H1 (cell line): Measurements from ENCODE around the gene WDR64. TPM values are rescaled to one million over a fixed set of nuclear protein-coding genes. Genes with fewer than 3 reads are reported as not detected.

Source experiments
- KDM1A ChIP-seq: fragments of 200-600, 300-600 bp; sonication (generic); IDR thresholded peaks from 2 replicates; pipeline ENCODE4 v1.7.1; 2016; ENCODE audit warnings: mild to moderate bottlenecking, low read length, borderline replicate concordance
- polyA plus RNA-seq, 7 experiments: library from polyadenylated mRNA; depleted of rRNA in 3 of 7; stranded (reverse) in 5 of 7; unstranded in 2 of 7; fragments of >200 nt in 5 of 7; fragments of 200-250 nt in 2 of 7; gene quantifications; 1 replicate in 5 of 7; 2 replicates in 1 of 7; 4 replicates in 1 of 7; pipeline versions ENCODE4 v1.2.1 to v1.2.3, GENCODE V29; 2011 to 2013; ENCODE audit warnings: missing spikeins in 2 of 7, mixed read lengths in 2 of 7
- total RNA-seq: library from RNA; stranded (reverse); fragmentation: NEBNext Ultra II Directional; extraction: Animal tissue kit (Norgen Biotek cat#: 25700); gene quantifications from 2 replicates; pipeline ENCODE4 v1.2.1, GENCODE V29; 2021

WDR64 gene
- total and polyA plus RNA-seq, 2 of the 8 experiments (the other 6 are each of a cell fraction or from before 2014, with no cell fraction given) = 0.02 TPM; not detected in 1

- TF ChIP-seq KDM1A = no peak
These were observed 194.9 kb downstream of the WDR64 start (continued) for GRCh38 chr1:241846862-241847539.
